HCT116 (cell line): Measurements from ENCODE around the gene LRRTM3. TPM values are rescaled to one million over a fixed set of nuclear protein-coding genes. Genes with fewer than 3 reads are reported as not detected.

ENCODE experiments used
- ATAC-seq: fragments of 200-7000 bp; cut with Tn5 transposase; 2 replicates; pipeline ENCODE4 v1.9.1; 2020; ENCODE audit warnings: mild to moderate bottlenecking, moderate library complexity
- BruUV-seq: library from RNA; stranded (reverse); fragments of 400-500 nt; replicated peaks from 2 replicates; lab custom pipeline; 2021; lab: Mats Ljungman, UMichigan
- CTCF ChIA-PET: fragments of 300-600 bp; sonication (Branson Sonifier 250); formaldehyde crosslinking; loops from one replicate; lab custom pipeline; 2021; ENCODE audit warnings: antibody characterized with exemption; lab: Charles Lee
- POLR2A ChIA-PET: fragments of 300-600, 350-600 bp; sonication (Branson Sonifier 250); formaldehyde crosslinking; loops from one replicate; lab custom pipeline; 2021; ENCODE audit warnings: antibody characterized with exemption; lab: Charles Lee
- RAD21 ChIA-PET, 2 experiments: fragments of 300-600 bp; sonication (Branson Sonifier 250); formaldehyde crosslinking; loops; one replicate each; lab custom pipeline; 2023; ENCODE audit warnings: low total read pairs in 2 of 2; ENCODE audit not compliant: uncharacterized antibody in 2 of 2, unreplicated experiment in 2 of 2, low non-redundant PET in 1 of 2; lab: Charles Lee
- DNase-seq: peaks from one replicate; pipeline ENCODE4 v3.0.0-alpha.2; 2010; ENCODE audit warnings: low read depth, low spot score
- H2AFZ ChIP-seq: fragments of 200-600 bp; shearing (Covaris generic), sonication (generic); 2 replicates; pipeline ENCODE4 v1.6.1; 2017; ENCODE audit warnings: low read depth, mixed run types, mixed read lengths, antibody characterized with exemption, low read length; ENCODE audit not compliant: poor library complexity, severe bottlenecking
- H3K27ac ChIP-seq: 2 replicates; pipeline ENCODE4 v1.5.1; 2012; ENCODE audit warnings: low read depth, low read length
- H3K27me3 ChIP-seq: fragments of 200-600 bp; sonication (generic); 2 replicates; pipeline ENCODE4 v1.6.1; 2016; ENCODE audit warnings: mixed run types, low read length, mixed read lengths; ENCODE audit not compliant: insufficient read depth
- H3K36me3 ChIP-seq, 2 experiments: fragments of 200-500 bp in 1 of 2; fragments of 200-600 bp in 1 of 2; sonication (Bioruptor generic) in 1 of 2; sonication (generic) in 1 of 2; 2 replicates each; pipeline versions ENCODE4 v1.5.1 to v1.6.1; 2014 to 2016; ENCODE audit warnings: low read length in 2 of 2, inconsistent platforms in 1 of 2, mixed read lengths in 1 of 2, mixed run types in 1 of 2; ENCODE audit not compliant: insufficient read depth in 2 of 2, control insufficient read depth in 1 of 2
- H3K4me1 ChIP-seq, 2 experiments: fragments of 200-600 bp in 1 of 2; sonication (generic) in 1 of 2; 2 replicates each; pipeline versions ENCODE4 v1.5.1 to v1.6.1; 2012 to 2017; ENCODE audit warnings: low read length in 2 of 2, inconsistent platforms in 1 of 2, mild to moderate bottlenecking in 1 of 2, mixed read lengths in 1 of 2, mixed run types in 1 of 2, moderate library complexity in 1 of 2; ENCODE audit not compliant: insufficient read depth in 2 of 2, control insufficient read depth in 1 of 2
- H3K4me2 ChIP-seq: fragments of 200-600 bp; sonication (generic); 2 replicates; pipeline ENCODE4 v1.6.1; 2017; ENCODE audit warnings: mixed run types, low read length, mixed read lengths
- H3K4me3 ChIP-seq, 2 experiments: fragments of 200-600 bp in 1 of 2; sonication (generic) in 1 of 2; replicated peaks in 1 of 2; 2 replicates each; pipeline ENCODE4 v1.5.1; 2011 to 2016; ENCODE audit warnings: low read length in 2 of 2, control low read depth in 1 of 2, low read depth in 1 of 2, mild to moderate bottlenecking in 1 of 2, mixed read lengths in 1 of 2, mixed run types in 1 of 2
- H3K79me2 ChIP-seq: fragments of 200-600 bp; sonication (generic); 2 replicates; pipeline ENCODE4 v1.6.1; 2017; ENCODE audit warnings: mild to moderate bottlenecking, mixed run types, low read length, moderate library complexity, mixed read lengths; ENCODE audit not compliant: insufficient read depth
- H3K9ac ChIP-seq: fragments of 200-600 bp; sonication (generic); 2 replicates; pipeline ENCODE4 v1.6.1; 2016; ENCODE audit warnings: low read length, mixed read lengths
- H3K9me2 ChIP-seq: fragments of 200-600 bp; sonication (generic), shearing (Covaris generic); 2 replicates; pipeline ENCODE4 v1.6.1; 2017; ENCODE audit warnings: mixed run types, mild to moderate bottlenecking, moderate library complexity; ENCODE audit not compliant: insufficient read depth
- H3K9me3 ChIP-seq, 2 experiments: fragments of 200-500 bp in 1 of 2; fragments of 200-600 bp in 1 of 2; sonication (Bioruptor generic) in 1 of 2; sonication (generic) in 1 of 2; 2 replicates each; pipeline ENCODE4 v1.6.1; 2014 to 2017; ENCODE audit warnings: low read length in 2 of 2, mixed read lengths in 2 of 2, inconsistent platforms in 1 of 2, low read depth in 1 of 2, mild to moderate bottlenecking in 1 of 2, mixed run types in 1 of 2, moderate library complexity in 1 of 2; ENCODE audit not compliant: control insufficient read depth in 1 of 2, insufficient read depth in 1 of 2
- H4K20me1 ChIP-seq: fragments of 200-600 bp; sonication (generic), shearing (Covaris generic); 2 replicates; pipeline ENCODE4 v1.6.1; 2017; ENCODE audit warnings: mixed run types, mild to moderate bottlenecking, moderate library complexity; ENCODE audit not compliant: insufficient read depth
- CBX3 ChIP-seq: IDR thresholded peaks from 2 replicates; pipeline ENCODE4 v1.6.1; 2012; ENCODE audit warnings: low read depth
- CEBPB ChIP-seq: IDR thresholded peaks from 2 replicates; pipeline ENCODE4 v1.6.1; 2012; ENCODE audit warnings: low read depth
- EZH2 ChIP-seq: fragments of 200-600 bp; sonication (generic); IDR thresholded peaks from 2 replicates; pipeline ENCODE4 v1.6.1; 2017; ENCODE audit warnings: antibody characterized with exemption, mixed run types
- FOSL1 ChIP-seq: IDR thresholded peaks from 2 replicates; pipeline ENCODE4 v1.6.1; 2012; ENCODE audit warnings: low read depth
- JUND ChIP-seq: IDR thresholded peaks from 2 replicates; pipeline ENCODE4 v1.6.1; 2012
- POLR2A ChIP-seq: IDR thresholded peaks from 2 replicates; pipeline ENCODE4 v1.7.0; 2011; ENCODE audit warnings: borderline replicate concordance; ENCODE audit not compliant: insufficient read depth, insufficient read length; ENCODE audit errors: extremely low read depth
- POLR2AphosphoS5 ChIP-seq: IDR thresholded peaks from 2 replicates; pipeline ENCODE4 v1.6.1; 2011; ENCODE audit warnings: mild to moderate bottlenecking, low read depth, low read length, moderate library complexity
- RAD21 ChIP-seq: IDR thresholded peaks from 2 replicates; pipeline ENCODE4 v1.6.1; 2012; ENCODE audit warnings: low read depth, mild to moderate bottlenecking
- SIN3A ChIP-seq: IDR thresholded peaks from 2 replicates; pipeline ENCODE4 v1.6.1; 2012; ENCODE audit warnings: low read depth
- SP1 ChIP-seq: IDR thresholded peaks from 2 replicates; pipeline ENCODE4 v1.6.1; 2012; ENCODE audit warnings: low read depth
- SRF ChIP-seq: IDR thresholded peaks from 2 replicates; pipeline ENCODE4 v1.6.1; 2012; ENCODE audit warnings: low read depth
- YY1 ChIP-seq: IDR thresholded peaks from 2 replicates; pipeline ENCODE4 v1.6.1; 2011; ENCODE audit warnings: low read length, low read depth, moderate library complexity, mild to moderate bottlenecking; ENCODE audit not compliant: insufficient replicate concordance; ENCODE audit errors: extremely low read depth
- ZFX ChIP-seq: fragments of 450-650 bp; IDR thresholded peaks from 2 replicates; pipeline ENCODE4 v1.6.1; 2017
- ZNF274 ChIP-seq: fragments of 200-500 bp; sonication (Bioruptor generic); IDR thresholded peaks from 2 replicates; pipeline ENCODE4 v1.6.1; 2014; ENCODE audit warnings: mild to moderate bottlenecking, low read depth, low read length, inconsistent platforms
- intact Hi-C: fragments of 100-400 bp; cut with micrococcal nuclease; formaldehyde crosslinking; loops from 2 replicates; pipeline ENCODE4 v1.10.0; 2022
- total RNA-seq: library from RNA; stranded (reverse); gene quantifications from one replicate; pipeline ENCODE4 v1.2.1, GENCODE V29; 2021; ENCODE audit not compliant: unreplicated experiment
- TF ChIP-seq, protein P1 (sequence below): IDR thresholded peaks from 2 replicates; pipeline ENCODE4 v1.6.1; 2012
- TF ChIP-seq, protein P2 (sequence below): IDR thresholded peaks from 2 replicates; pipeline ENCODE4 v1.6.1; 2011; ENCODE audit warnings: mild to moderate bottlenecking, low read length, moderate library complexity; ENCODE audit not compliant: insufficient replicate concordance; ENCODE audit errors: extremely low read depth
- TF ChIP-seq, protein P3 (sequence below): IDR thresholded peaks from 2 replicates; pipeline ENCODE4 v1.6.1; 2012

LRRTM3 gene
- total RNA-seq, 1 experiment from 2014 or later: not detected

DNA sequence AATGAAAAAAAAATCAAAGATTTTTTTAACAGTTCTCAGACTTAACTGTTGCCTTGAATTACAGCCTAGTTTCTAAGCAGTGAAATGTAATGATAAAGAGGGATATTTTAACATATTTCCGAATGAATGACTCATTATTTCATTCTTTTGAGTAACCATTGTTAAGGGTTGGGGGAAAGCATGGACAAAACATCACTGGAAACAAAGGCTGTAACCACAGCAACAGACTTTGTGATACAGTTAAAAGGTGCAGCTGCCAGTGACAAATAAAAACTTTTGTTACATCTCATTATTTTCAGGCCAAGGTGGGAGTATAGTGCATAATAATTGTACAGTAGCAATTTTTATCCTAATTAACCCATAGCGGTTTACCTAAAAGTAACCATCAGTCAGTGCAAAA is 172.6 kb downstream of the LRRTM3 start:
- DNase-seq (no peak), ATAC-seq (no peak)
- intact Hi-C loops: no loop called here
- no peak overlapping the region for H3K9ac ChIP-seq
- H3K27ac ChIP-seq: no peak overlapping the region
- TF ChIP-seq, protein P1, sequence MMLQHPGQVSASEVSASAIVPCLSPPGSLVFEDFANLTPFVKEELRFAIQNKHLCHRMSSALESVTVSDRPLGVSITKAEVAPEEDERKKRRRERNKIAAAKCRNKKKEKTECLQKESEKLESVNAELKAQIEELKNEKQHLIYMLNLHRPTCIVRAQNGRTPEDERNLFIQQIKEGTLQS: no peak
- TF ChIP-seq, protein P2, sequence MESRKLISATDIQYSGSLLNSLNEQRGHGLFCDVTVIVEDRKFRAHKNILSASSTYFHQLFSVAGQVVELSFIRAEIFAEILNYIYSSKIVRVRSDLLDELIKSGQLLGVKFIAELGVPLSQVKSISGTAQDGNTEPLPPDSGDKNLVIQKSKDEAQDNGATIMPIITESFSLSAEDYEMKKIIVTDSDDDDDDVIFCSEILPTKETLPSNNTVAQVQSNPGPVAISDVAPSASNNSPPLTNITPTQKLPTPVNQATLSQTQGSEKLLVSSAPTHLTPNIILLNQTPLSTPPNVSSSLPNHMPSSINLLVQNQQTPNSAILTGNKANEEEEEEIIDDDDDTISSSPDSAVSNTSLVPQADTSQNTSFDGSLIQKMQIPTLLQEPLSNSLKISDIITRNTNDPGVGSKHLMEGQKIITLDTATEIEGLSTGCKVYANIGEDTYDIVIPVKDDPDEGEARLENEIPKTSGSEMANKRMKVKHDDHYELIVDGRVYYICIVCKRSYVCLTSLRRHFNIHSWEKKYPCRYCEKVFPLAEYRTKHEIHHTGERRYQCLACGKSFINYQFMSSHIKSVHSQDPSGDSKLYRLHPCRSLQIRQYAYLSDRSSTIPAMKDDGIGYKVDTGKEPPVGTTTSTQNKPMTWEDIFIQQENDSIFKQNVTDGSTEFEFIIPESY: no peak
- TF ChIP-seq SP1 (no peak), CEBPB (no peak), YY1 (no peak), ZFX (no peak), POLR2A (no peak)
- ChIA-PET RAD21 (no interaction called here), POLR2A (no interaction called here), CTCF (no interaction called here)
- no peaks in the 10 kb centered on the region for H3K79me2 ChIP-seq
- H3K4me2 ChIP-seq: no peak overlapping the region
- no TSS peak for BruUV-seq
- no peaks in the 10 kb centered on the region for H3K36me3 ChIP-seq
- H3K9me2 ChIP-seq: no peaks in the 10 kb centered on the region
- H4K20me1 ChIP-seq: no peaks in the 10 kb centered on the region
- no peak overlapping the region for H3K4me3 ChIP-seq
- no peaks in the 10 kb centered on the region for H3K9me3 ChIP-seq
- H3K27me3 ChIP-seq: no peaks in the 10 kb centered on the region
- H3K4me1 ChIP-seq: no peaks in the 10 kb centered on the region
- H2AFZ ChIP-seq: no peak overlapping the region

DNA sequence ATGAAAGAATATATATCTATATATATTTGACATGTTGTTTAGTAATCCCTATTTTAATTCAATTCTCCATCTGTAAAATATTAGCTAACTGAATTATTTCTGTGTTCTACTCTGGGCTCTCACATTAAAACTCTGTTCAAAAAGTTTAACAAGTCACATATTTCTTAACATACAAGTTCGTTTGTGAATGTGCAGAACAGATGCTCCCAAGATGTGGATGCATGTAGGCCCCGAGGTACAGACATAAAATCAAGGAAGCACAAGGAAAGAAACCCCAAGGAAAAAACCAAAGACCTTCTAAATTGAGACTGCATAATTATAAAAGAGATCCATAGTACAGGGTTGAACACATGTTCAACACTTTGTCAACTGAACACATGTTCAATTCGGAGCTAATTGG is 175.1 kb downstream of the LRRTM3 start:
- H3K27ac ChIP-seq: no peak overlapping the region
- intact Hi-C loops: no loop called here
- no peak overlapping the region for H3K9ac ChIP-seq
- no peaks in the 10 kb centered on the region for H3K9me3 ChIP-seq
- POLR2A ChIA-PET: no interaction called here
- no peak overlapping the region for H3K4me3 ChIP-seq
- no peak for ATAC-seq
- no peaks in the 10 kb centered on the region for H4K20me1 ChIP-seq
- RAD21 ChIA-PET: no interaction called here
- no peaks in the 10 kb centered on the region for H3K27me3 ChIP-seq
- H3K4me2 ChIP-seq: no peak overlapping the region
- no TSS peak for BruUV-seq
- H2AFZ ChIP-seq: no peak overlapping the region
- no peaks in the 10 kb centered on the region for H3K79me2 ChIP-seq
- DNase-seq: no peak
- H3K9me2 ChIP-seq: no peaks in the 10 kb centered on the region
- CTCF ChIA-PET: no interaction called here
- no peaks in the 10 kb centered on the region for H3K36me3 ChIP-seq
- H3K4me1 ChIP-seq: no peaks in the 10 kb centered on the region
- TF ChIP-seq, protein P2: no peak
- TF ChIP-seq JUND (no peak), ZFX (no peak), EZH2 (no peak), CEBPB (no peak), FOSL1 (no peak), SRF (no peak), SIN3A (no peak), CBX3 (no peak), POLR2AphosphoS5 (no peak), ZNF274 (no peak), POLR2A (no peak), SP1 (no peak), RAD21 (no peak), YY1 (no peak)
- TF ChIP-seq, protein P3, sequence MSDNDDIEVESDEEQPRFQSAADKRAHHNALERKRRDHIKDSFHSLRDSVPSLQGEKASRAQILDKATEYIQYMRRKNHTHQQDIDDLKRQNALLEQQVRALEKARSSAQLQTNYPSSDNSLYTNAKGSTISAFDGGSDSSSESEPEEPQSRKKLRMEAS: no peak
- TF ChIP-seq, protein P1: no peak
